Testis (tissue), 2 donors: ENCODE results near the gene PTPN7.

Experiments
- CTCF ChIP-seq, 3 experiments: fragments of 450-650 bp in 2 of 3; fragments of 200-600 bp in 1 of 3; sonication (generic) in 1 of 3; IDR thresholded peaks; one replicate each; pipeline ENCODE4 v1.5.1; 2016 to 2019; ENCODE audit warnings: antibody characterized with exemption in 3 of 3, mild to moderate bottlenecking in 2 of 3, moderate library complexity in 1 of 3
- POLR2A ChIP-seq: fragments of 450-650 bp; IDR thresholded peaks from one replicate; pipeline ENCODE4 v1.6.1; 2017; ENCODE audit warnings: antibody characterized with exemption, mild to moderate bottlenecking, moderate library complexity

GRCh38 chr1:202189918-202190715 lies 29.7 kb upstream of the PTPN7 start:
- TF ChIP-seq CTCF (IDR thresholded peaks at IDR 0.05) (no peak), POLR2A (no peak)
